Coronary artery (tissue), 2 donors: Measurements from ENCODE around the gene BACH2.
"Not testable (repeated sequence)": the region's sequence is repeated elsewhere in the genome, so short reads cannot be mapped to it uniquely, and the experiment has no call there.

ENCODE experiments used
- DNase-seq: peaks from one replicate; pipeline ENCODE4 v3.0.0-alpha.2; 2017; ENCODE audit warnings: low spot score
- H3K27ac ChIP-seq, 2 donors: fragments of 200-600 bp; sonication (generic); one replicate each; pipeline ENCODE4 v1.5.1; 2016 to 2019
- H3K4me3 ChIP-seq: fragments of 200-600 bp; sonication (generic); 2 replicates; pipeline ENCODE4 v1.5.1; 2016; ENCODE audit warnings: mild to moderate bottlenecking, moderate library complexity
- TF ChIP-seq, protein P1 (sequence below): fragments of 200-600 bp; sonication (generic); IDR thresholded peaks from one replicate; pipeline ENCODE4 v1.5.1; 2019; ENCODE audit warnings: antibody characterized with exemption

Gene BACH2

DNA sequence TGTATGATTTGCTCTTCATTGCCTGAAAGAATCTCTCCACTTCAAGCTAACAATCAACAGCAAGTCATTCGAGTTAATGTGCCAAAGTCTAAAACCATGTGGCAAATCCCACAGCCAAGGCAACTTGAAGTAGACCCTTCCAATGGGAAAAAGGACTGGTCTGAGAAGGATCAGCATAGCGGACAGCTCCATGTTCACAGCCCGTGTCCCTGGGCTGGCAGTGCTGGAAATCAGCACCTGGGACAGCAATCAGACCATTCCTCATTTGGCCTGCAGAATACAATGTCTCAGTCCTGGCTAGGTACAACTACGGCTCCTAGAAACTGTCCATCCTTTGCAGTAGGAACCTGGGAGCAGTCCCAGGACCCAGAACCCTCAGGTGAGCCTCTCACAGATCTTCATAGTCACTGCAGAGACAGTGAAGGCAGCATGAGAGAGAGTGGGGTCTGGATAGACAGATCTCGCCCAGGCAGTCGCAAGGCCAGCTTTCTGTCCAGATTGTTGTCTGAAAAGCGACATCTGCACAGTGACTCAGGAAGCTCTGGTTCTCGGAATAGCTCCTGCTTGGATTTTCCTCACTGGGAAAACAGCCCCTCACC is 401.3 kb downstream of the BACH2 start:
- H3K4me3 ChIP-seq = no peak overlapping the region
- no peak for DNase-seq
- TF ChIP-seq, protein P1, sequence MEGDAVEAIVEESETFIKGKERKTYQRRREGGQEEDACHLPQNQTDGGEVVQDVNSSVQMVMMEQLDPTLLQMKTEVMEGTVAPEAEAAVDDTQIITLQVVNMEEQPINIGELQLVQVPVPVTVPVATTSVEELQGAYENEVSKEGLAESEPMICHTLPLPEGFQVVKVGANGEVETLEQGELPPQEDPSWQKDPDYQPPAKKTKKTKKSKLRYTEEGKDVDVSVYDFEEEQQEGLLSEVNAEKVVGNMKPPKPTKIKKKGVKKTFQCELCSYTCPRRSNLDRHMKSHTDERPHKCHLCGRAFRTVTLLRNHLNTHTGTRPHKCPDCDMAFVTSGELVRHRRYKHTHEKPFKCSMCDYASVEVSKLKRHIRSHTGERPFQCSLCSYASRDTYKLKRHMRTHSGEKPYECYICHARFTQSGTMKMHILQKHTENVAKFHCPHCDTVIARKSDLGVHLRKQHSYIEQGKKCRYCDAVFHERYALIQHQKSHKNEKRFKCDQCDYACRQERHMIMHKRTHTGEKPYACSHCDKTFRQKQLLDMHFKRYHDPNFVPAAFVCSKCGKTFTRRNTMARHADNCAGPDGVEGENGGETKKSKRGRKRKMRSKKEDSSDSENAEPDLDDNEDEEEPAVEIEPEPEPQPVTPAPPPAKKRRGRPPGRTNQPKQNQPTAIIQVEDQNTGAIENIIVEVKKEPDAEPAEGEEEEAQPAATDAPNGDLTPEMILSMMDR = no peak
- no peak overlapping the region for H3K27ac ChIP-seq

DNA sequence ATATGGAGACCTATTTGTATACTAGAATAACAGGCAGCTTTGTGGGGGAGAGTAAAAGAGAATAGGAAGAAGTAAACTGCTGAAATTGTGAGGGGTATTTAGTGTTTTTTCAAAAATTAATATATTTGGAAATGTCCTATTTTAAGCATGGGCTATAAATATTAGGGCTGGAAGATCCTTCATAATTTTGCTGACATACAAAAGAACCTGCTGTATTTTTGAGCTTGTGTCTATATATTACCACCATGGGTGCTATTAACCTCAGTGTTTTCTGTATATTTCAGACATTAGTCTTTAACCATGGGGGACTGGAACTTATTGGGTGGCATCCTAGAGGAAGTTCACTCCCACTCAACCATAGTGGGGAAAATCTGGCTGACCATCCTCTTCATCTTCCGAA is 402.5 kb downstream of the BACH2 start, which contains the start of gene GJA10:
TSS of gene GJA10 (plus strand) at position 301 of the 400 bp plus-strand sequence. CDS start at position 301, 0 bp downstream.
- no peak within 1 kb of the TSS for H3K27ac ChIP-seq
- TF ChIP-seq, protein P1 = no peak
- DNase-seq = no peak
- no peak within 1 kb of the TSS for H3K4me3 ChIP-seq

DNA sequence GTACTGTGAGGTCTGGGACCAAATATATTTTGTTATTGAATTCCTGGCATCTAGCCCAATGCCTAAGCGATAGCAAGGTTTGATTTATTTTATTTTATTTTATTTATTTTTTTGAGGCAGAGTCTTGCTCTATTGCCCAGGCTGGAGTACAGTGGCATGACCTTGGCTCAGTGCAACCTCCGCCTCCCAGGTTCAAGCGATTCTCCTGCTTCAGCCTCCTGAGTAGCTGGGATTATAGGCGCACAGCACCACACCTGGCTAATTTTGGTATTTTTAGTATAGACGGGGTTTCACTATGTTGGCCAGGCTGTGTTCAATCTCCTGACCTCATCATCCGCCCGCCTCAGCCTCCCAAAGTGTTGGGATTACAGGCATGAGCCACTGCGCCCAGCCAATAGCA is 404.1 kb downstream of the BACH2 start:
- not testable (repeated sequence) for H3K27ac ChIP-seq, H3K4me3 ChIP-seq, DNase-seq

DNA sequence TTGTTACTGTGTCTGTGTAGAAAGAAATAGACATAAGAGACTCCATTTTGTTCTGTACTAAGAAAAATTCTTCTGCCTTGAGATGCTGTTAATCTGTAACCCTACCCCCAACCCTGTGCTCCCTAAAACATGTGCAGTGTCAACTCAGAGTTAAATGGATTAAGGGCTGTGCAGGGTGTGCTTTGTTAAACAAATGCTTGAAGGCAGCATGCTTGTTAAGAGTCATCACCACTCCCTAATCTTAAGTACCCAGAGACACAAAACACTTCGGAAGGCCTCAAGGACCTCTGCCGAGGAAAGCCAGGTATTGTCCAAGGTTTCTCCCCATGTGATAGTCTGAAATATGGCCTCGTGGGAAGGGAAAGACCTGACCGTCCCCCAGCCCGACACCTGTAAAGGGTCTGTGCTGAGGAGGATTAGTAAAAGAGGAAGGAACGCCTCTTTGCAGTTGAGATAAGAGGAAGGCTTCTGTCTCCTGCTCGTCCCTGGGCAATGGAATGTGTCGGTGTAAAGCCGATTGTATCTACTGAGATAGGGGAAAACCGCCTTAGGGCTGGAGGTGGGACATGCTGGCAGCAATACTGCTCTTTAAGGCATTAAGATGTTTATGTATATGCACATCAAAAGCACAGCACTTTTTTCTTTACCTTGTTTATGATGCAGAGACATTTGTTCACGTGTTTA is 405.7 kb downstream of the BACH2 start:
- DNase-seq, H3K27ac ChIP-seq, H3K4me3 ChIP-seq: not testable (repeated sequence)

DNA sequence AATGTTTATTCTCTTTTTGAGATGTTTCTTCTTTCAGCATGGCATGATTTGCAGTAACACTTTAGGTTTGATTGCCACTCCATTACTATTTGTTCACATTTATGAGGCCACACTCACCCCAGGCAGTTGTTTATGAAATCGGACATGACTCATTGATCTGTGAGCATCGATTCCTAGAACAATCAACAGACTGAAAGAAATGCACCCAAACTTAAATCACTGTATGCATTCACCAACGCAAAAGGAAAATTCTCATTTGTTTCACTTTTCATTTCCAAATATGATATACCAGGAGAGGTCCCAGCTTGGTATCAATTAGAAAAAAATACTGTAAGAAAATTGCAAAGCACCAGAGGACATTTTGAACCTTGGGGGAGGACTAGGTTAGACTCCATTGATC is 407.8 kb downstream of the BACH2 start:
- no peak for DNase-seq
- Histone ChIP-seq H3K27ac (no peak overlapping the region), H3K4me3 (no peak overlapping the region)
- TF ChIP-seq, protein P1 = no peak

DNA sequence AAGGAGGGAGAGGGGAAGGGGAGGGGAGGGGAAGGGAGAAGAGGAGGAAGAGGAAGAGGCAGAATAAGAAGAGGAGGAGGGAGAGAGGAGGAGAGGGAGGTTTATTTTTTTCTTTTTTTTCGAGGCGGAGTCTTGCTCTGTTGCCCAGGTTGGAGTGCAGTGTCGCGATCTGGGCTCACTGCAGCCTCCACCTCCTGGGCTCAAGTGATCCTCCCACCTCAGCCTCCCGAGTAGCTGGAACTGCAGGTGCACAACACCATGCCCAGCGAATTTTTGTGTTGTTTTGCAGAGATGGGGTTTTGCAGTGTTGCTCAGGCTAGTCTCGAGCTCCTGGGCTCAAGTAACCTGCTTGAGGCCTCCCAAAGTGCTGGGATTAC is 408.5 kb downstream of the BACH2 start:
- DNase-seq = no peak
- no peak overlapping the region for H3K4me3 ChIP-seq
- H3K27ac ChIP-seq = no peak overlapping the region
- TF ChIP-seq, protein P1 = no peak

DNA sequence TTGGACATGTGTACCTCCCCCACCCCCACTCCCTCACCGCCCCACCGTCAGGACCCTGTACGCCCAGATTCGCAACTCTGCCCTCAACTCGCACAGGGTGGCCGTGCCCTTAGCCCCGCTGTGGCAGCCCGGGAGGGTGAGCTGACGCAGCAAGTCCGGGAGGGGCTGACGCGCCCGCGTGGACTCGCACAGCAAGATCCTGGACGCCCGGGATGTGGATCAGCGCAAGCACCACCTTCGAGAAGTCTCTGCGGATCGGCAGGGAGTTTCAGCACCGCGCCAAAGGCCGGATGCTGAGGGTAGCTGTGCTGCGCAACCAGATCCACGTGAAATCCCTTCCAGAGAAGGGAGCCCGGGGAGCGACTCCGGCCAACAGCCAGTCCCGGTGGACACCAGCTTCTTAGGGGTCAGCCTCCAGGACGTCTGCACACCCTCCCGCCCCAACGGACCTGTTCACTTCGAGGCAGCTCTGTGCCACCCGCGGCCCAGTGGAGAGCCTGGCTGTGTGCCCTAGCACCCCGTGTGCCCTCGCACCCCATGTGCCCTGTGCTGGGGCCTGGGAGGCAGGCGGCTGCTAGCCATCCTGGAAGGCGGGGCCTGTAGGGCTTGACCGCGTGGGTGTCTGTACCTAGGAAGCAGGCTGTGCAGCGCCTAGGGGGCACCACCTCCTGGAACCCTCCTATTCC is 409.0 kb downstream of the BACH2 start:
- no peak for DNase-seq
- Histone ChIP-seq H3K27ac (no peak overlapping the region), H3K4me3 (no peak overlapping the region)
- TF ChIP-seq, protein P1 = no peak
